ENCODE data around the gene MRPS5. TPM values are rescaled to one million over a fixed set of nuclear protein-coding genes. Genes with fewer than 3 reads are reported as not detected.
A peak's percentile ranks its signal among the peaks of the same experiment; 100 is the strongest.

Gene MRPS5
- total RNA-seq, 1 experiment from 2014 or later: 80.5 TPM

GRCh38 chr2:95063086-95063958, 58.3 kb downstream of the MRPS5 start:
- intact Hi-C loops (cut with micrococcal nuclease; ENCODE audit: unreplicated experiment): no loop called here
- ChIA-PET POLR2A (no interaction called here), CTCF (interaction anchor here (0.7 to 1.0 kb wide), 3 partner anchors 10 to 52 kb away, joined by 3 read pairs; no protein-coding TSS in a partner anchor)
- BruUV-seq (replicated peaks): no TSS peak
- Mint-ChIP-seq H3K27me3 (ENCODE audit: insufficient read depth, unreplicated experiment) (peaks cover 10% of the 10 kb centered on the region), H3K4me3 (ENCODE audit: unreplicated experiment) (no peak overlapping the region), H3K27ac (ENCODE audit: unreplicated experiment) (no peak overlapping the region), H3K36me3 (ENCODE audit: insufficient read depth, unreplicated experiment) (no peaks in the 10 kb centered on the region), H3K4me1 (ENCODE audit: low read depth, unreplicated experiment) (no peaks in the 10 kb centered on the region), H3K9me3 (ENCODE audit: unreplicated experiment) (no peaks in the 10 kb centered on the region)
- Histone ChIP-seq H3K27me3 (replicated peaks; ENCODE audit: control insufficient read depth, insufficient read depth, low read length) (no peaks in the 10 kb centered on the region), H3K9me3 (no peaks in the 10 kb centered on the region), H3K4me1 (no peaks in the 10 kb centered on the region), H3K4me3 (ENCODE audit: low read depth, low read length) (no peak overlapping the region), H3K36me3 (ENCODE audit: control insufficient read depth, insufficient read depth, low read length) (no peaks in the 10 kb centered on the region)
- TF ChIP-seq CTCF (IDR thresholded peaks at IDR 0.05; ENCODE audit: insufficient read depth in 1 of 2, low read depth in 1 of 2, low read length in 1 of 2, severe bottlenecking in 1 of 2, unreplicated experiment in 1 of 2): no peak
- DNase-seq: peak in 1 of 2 experiments; percentile 14

DNA sequence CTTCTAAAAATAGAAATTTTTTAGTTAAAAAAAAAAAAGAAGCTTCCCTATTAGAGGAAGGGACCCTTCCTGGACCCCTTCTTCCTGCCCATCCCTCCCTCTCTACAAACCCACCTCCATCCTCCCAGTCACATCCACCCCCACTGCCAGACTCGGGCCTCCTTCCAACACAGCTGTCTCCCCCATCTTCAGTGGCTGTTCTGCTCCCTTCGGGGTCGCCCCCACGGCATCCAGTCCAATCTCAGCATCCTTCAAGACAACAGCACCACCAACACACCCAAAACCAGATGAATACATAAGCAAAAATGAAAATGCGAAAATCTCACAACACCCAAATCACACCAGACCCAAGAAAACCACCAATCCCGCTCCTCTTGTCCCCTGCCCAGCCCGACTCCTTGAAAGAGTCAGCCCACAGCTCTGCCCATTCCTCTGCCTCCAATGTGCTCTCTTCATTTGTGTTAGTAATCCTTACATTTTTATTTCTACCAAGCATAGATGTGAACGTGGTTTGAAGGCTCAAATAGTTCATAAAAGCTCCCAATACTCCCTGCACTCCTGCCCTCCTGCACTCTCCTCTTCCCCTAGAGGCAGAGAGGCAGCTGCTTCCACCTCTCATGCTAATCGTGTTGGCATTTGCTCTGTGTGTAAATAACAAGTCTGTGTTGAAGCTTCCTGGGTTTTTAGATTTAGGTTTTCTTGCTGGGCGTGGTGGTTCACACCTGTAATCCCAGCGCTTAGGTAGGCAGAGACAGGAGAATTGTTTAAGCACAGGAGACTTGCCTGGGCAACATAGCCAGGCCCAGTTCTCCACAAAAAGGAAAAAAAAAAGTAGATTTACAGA, 59.1 kb downstream of the MRPS5 start:
- no peaks in the 10 kb centered on the region for H3K36me3 ChIP-seq (ENCODE audit: control insufficient read depth, insufficient read depth, low read length)
- no peaks in the 10 kb centered on the region for H3K36me3 Mint-ChIP-seq (ENCODE audit: insufficient read depth, unreplicated experiment)
- H3K27me3 Mint-ChIP-seq (ENCODE audit: insufficient read depth, unreplicated experiment): peaks cover 10% of the 10 kb centered on the region
- H3K4me1 Mint-ChIP-seq (ENCODE audit: low read depth, unreplicated experiment): no peaks in the 10 kb centered on the region
- no peaks in the 10 kb centered on the region for H3K9me3 ChIP-seq
- peak in 1 of 2 experiments; percentile 18 for DNase-seq
- intact Hi-C loops (cut with micrococcal nuclease; ENCODE audit: unreplicated experiment): no loop called here
- no peaks in the 10 kb centered on the region for H3K9me3 Mint-ChIP-seq (ENCODE audit: unreplicated experiment)
- BruUV-seq (replicated peaks): no TSS peak
- CTCF ChIA-PET: interaction anchor here (0.7 to 1.0 kb wide), 3 partner anchors 9 to 53 kb away, joined by 3 read pairs; no protein-coding TSS in a partner anchor
- H3K27me3 ChIP-seq (replicated peaks; ENCODE audit: control insufficient read depth, insufficient read depth, low read length): no peaks in the 10 kb centered on the region
- no peak overlapping the region for H3K27ac Mint-ChIP-seq (ENCODE audit: unreplicated experiment)
- no peak overlapping the region for H3K4me3 ChIP-seq (ENCODE audit: low read depth, low read length)
- POLR2A ChIA-PET: no interaction called here
- no peak for TF ChIP-seq CTCF (IDR thresholded peaks at IDR 0.05; ENCODE audit: insufficient read depth in 1 of 2, low read depth in 1 of 2, low read length in 1 of 2, severe bottlenecking in 1 of 2, unreplicated experiment in 1 of 2)
- no peak overlapping the region for H3K4me3 Mint-ChIP-seq (ENCODE audit: unreplicated experiment)
- H3K4me1 ChIP-seq: no peaks in the 10 kb centered on the region

DNA sequence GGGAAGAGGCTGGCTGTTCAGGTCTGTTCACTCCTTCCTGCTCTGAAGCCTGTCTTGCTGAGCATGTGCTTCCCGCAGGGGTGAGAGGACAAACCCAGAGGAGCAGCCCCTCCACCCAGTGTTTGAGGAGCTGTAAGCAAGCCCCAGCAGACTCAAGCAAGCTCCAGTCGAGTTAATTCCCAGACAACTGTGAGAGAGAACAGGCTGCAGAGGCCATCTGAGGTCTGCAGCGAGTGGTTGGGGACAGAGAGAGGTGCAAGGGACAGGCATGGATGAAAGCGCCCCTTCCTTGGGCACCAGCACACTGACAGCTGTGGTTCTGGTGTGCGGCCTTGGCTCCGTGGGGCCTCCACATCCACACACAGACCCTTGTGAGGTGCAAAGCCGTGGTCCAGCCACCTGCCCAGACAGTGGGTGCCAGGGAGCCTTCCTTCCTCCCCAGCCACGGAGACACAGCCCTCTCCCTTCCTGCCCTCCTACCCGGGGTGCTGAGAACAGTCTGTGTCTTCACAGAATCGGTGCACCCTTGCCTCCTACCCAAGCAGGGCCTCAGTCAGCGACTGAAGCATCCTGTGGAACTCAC, 59.9 kb downstream of the MRPS5 start:
- Mint-ChIP-seq H3K4me1 (ENCODE audit: low read depth, unreplicated experiment) (no peaks in the 10 kb centered on the region), H3K9me3 (ENCODE audit: unreplicated experiment) (no peaks in the 10 kb centered on the region), H3K36me3 (ENCODE audit: insufficient read depth, unreplicated experiment) (no peaks in the 10 kb centered on the region), H3K27ac (ENCODE audit: unreplicated experiment) (no peak overlapping the region), H3K4me3 (ENCODE audit: unreplicated experiment) (no peak overlapping the region), H3K27me3 (ENCODE audit: insufficient read depth, unreplicated experiment) (peaks cover 10% of the 10 kb centered on the region)
- intact Hi-C loops (cut with micrococcal nuclease; ENCODE audit: unreplicated experiment): no loop called here
- no peak for TF ChIP-seq CTCF (IDR thresholded peaks at IDR 0.05; ENCODE audit: insufficient read depth in 1 of 2, low read depth in 1 of 2, low read length in 1 of 2, severe bottlenecking in 1 of 2, unreplicated experiment in 1 of 2)
- H3K36me3 ChIP-seq (ENCODE audit: control insufficient read depth, insufficient read depth, low read length): no peaks in the 10 kb centered on the region
- no peaks in the 10 kb centered on the region for H3K27me3 ChIP-seq (replicated peaks; ENCODE audit: control insufficient read depth, insufficient read depth, low read length)
- peak in 1 of 2 experiments; percentile 16 for DNase-seq
- ChIA-PET CTCF (interaction anchor here (1.0 kb wide), 1 partner anchor 8 kb away, joined by 3 read pairs; no protein-coding TSS in a partner anchor), POLR2A (no interaction called here)
- no peaks in the 10 kb centered on the region for H3K4me1 ChIP-seq
- no peak overlapping the region for H3K4me3 ChIP-seq (ENCODE audit: low read depth, low read length)
- no peaks in the 10 kb centered on the region for H3K9me3 ChIP-seq
- no TSS peak for BruUV-seq (replicated peaks)

Measured in Caco-2 (cell line).